H1 (cell line): ENCODE results near the gene KRT222. TPM values are rescaled to one million over a fixed set of nuclear protein-coding genes. Genes with fewer than 3 reads are reported as not detected.

Experiments
- SIX5 ChIP-seq: IDR thresholded peaks from 2 replicates; pipeline ENCODE4 v1.6.1; 2011; ENCODE audit warnings: mild to moderate bottlenecking, low read depth, low read length
- polyA plus RNA-seq, 7 experiments: library from polyadenylated mRNA; depleted of rRNA in 3 of 7; stranded (reverse) in 5 of 7; unstranded in 2 of 7; fragments of >200 nt in 5 of 7; fragments of 200-250 nt in 2 of 7; gene quantifications; 1 replicate in 5 of 7; 2 replicates in 1 of 7; 4 replicates in 1 of 7; pipeline versions ENCODE4 v1.2.1 to v1.2.3, GENCODE V29; 2011 to 2013; ENCODE audit warnings: missing spikeins in 2 of 7, mixed read lengths in 2 of 7
- total RNA-seq: library from RNA; stranded (reverse); fragmentation: NEBNext Ultra II Directional; extraction: Animal tissue kit (Norgen Biotek cat#: 25700); gene quantifications from 2 replicates; pipeline ENCODE4 v1.2.1, GENCODE V29; 2021
- TF ChIP-seq, protein P1 (sequence below): IDR thresholded peaks from 2 replicates; pipeline ENCODE4 v1.6.1; 2012; ENCODE audit warnings: inconsistent platforms

KRT222 gene
- total and polyA plus RNA-seq, 2 of the 8 experiments (the other 6 are each of a cell fraction or from before 2014, with no cell fraction given) = 0.08 to 0.61 TPM

DNA sequence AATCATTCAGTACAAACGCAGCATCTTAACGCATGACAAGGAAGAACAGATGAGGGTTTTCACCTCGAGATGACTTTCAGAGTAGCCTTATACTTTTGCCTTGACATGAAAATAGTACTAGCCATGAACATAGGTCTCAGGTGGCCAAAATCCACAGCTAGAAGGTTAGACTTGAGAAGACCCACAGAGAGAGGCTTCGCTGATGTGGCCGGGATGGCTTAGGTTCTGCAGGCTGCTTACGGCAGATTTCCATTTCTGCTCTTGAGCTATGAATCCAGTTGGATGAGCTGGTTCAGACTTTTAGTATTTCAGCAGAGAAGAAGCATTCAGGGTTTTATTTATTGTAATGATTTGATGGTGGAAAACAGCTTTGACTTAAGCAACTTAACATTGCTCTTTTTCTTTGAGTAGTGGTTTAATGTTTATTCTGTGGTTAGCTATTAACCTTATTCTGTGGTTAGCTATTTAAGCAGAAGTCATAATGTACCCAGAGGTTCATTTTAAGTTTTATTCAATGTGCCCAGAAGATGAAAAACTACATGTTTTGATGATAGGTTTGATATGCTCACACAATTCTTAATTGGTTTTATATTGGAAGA lies 31.0 kb upstream of the KRT222 start (continued):
- no peak for TF ChIP-seq SIX5
- TF ChIP-seq, protein P1, sequence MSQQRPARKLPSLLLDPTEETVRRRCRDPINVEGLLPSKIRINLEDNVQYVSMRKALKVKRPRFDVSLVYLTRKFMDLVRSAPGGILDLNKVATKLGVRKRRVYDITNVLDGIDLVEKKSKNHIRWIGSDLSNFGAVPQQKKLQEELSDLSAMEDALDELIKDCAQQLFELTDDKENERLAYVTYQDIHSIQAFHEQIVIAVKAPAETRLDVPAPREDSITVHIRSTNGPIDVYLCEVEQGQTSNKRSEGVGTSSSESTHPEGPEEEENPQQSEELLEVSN = no peak
